Kidney (tissue), 14 donors: Measurements from ENCODE around the gene CCDC24. TPM values are rescaled to one million over a fixed set of nuclear protein-coding genes. Genes with fewer than 3 reads are reported as not detected.

Experiments used
- DNase-seq, 5 donors: peaks; one replicate each; pipeline ENCODE4 v3.0.0-alpha.2; 2013 to 2020
- FAIRE-seq: peaks from 2 replicates; lab custom pipeline; 2012; peaks lifted over from hg19 to GRCh38; lab: Jason Lieb, UNC
- H3K27ac ChIP-seq, 2 donors: one replicate each; pipeline ENCODE4 v1.7.0; 2013; ENCODE audit warnings: low read depth in 2 of 2, low read length in 2 of 2, inconsistent platforms in 1 of 2
- H3K27me3 ChIP-seq: one replicate; pipeline ENCODE4 v1.7.1; 2013; ENCODE audit warnings: low read length, inconsistent platforms; ENCODE audit not compliant: control insufficient read depth, insufficient read depth
- H3K36me3 ChIP-seq, 3 donors: one replicate each; pipeline versions ENCODE4 v1.7.0 to v1.7.1; 2013; ENCODE audit warnings: low read length in 3 of 3, control low read depth in 1 of 3, inconsistent platforms in 1 of 3; ENCODE audit not compliant: insufficient read depth in 3 of 3, control insufficient read depth in 2 of 3
- H3K4me1 ChIP-seq, 3 donors: one replicate each; pipeline versions ENCODE4 v1.7.0 to v1.7.1; 2013; ENCODE audit warnings: low read length in 3 of 3, inconsistent platforms in 1 of 3, low read depth in 1 of 3; ENCODE audit not compliant: control insufficient read depth in 2 of 3, insufficient read depth in 2 of 3
- H3K4me3 ChIP-seq, 3 donors: one replicate each; pipeline versions ENCODE4 v1.7.0 to v1.8.1; 2013; ENCODE audit warnings: low read length in 3 of 3, control low read depth in 1 of 3, inconsistent platforms in 1 of 3
- H3K9ac ChIP-seq, 3 donors: one replicate each; pipeline versions ENCODE4 v1.7.0 to v1.7.1; 2013; ENCODE audit warnings: low read length in 3 of 3, control low read depth in 1 of 3, inconsistent platforms in 1 of 3
- H3K9me3 ChIP-seq, 3 donors: one replicate each; pipeline versions ENCODE4 v1.7.0 to v1.7.1; 2013; ENCODE audit warnings: low read length in 3 of 3, control low read depth in 1 of 3, inconsistent platforms in 1 of 3; ENCODE audit not compliant: control insufficient read depth in 2 of 3, insufficient read depth in 1 of 3
- intact Hi-C: fragments of 100-400 bp; cut with DNase I; formaldehyde crosslinking; loops from one replicate; pipeline ENCODE4 v1.11.1; 2022
- polyA plus RNA-seq: library from polyadenylated mRNA; stranded (reverse); fragments of 350-450 nt; fragmentation: Illumina TruSeq; extraction: RNeasy Lipid Tissue Mini Kit (QIAGEN cat#74804); gene quantifications from one replicate; pipeline ENCODE4 v1.2.3, GENCODE V29; 2014; ENCODE audit warnings: low read depth, low replicate concordance; ENCODE audit not compliant: insufficient read depth
- total RNA-seq: library from RNA; stranded (reverse); fragmentation: NEBNext Ultra II Directional; extraction: Animal tissue kit (Norgen Biotek cat#: 25700); gene quantifications from one replicate; pipeline ENCODE4 v1.2.1, GENCODE V29; 2021
- TF ChIP-seq, protein P1 (sequence below): IDR thresholded peaks from 3 replicates; pipeline ENCODE4 v1.5.1; 2012; ENCODE audit warnings: mild to moderate bottlenecking, moderate library complexity, borderline replicate concordance; ENCODE audit not compliant: insufficient read depth; ENCODE audit errors: extremely low read depth
- donor health status: control.
- donor health status: control.
- donor health status: control.
- donor health status: control.
- donor health status: control.
- donor health status: DM: yes; HTN: yes; CAD: no.
- donor health status: Normal renal cell carcinoma (clear cell type).

The CCDC24 gene
- total and polyA plus RNA-seq, 2 donors from 2014 or later, result 24.3 to 35.6 TPM

- no peak for DNase-seq
- Histone ChIP-seq H3K27me3 (no peaks in the 10 kb centered on the region), H3K36me3 (peaks cover 0 to 12% (median 4%) of the 10 kb centered on the region in 3 donors), H3K4me3 (peak overlapping the region in 1 of 3 donors; percentile 92), H3K9ac (no peak overlapping the region), H3K9me3 (no peaks in the 10 kb centered on the region), H3K27ac (no peak overlapping the region), H3K4me1 (peaks cover 0 to 25% (median 8%) of the 10 kb centered on the region in 3 donors)
- intact Hi-C loops, result no loop called here
- FAIRE-seq, result no peak
- TF ChIP-seq, protein P1, sequence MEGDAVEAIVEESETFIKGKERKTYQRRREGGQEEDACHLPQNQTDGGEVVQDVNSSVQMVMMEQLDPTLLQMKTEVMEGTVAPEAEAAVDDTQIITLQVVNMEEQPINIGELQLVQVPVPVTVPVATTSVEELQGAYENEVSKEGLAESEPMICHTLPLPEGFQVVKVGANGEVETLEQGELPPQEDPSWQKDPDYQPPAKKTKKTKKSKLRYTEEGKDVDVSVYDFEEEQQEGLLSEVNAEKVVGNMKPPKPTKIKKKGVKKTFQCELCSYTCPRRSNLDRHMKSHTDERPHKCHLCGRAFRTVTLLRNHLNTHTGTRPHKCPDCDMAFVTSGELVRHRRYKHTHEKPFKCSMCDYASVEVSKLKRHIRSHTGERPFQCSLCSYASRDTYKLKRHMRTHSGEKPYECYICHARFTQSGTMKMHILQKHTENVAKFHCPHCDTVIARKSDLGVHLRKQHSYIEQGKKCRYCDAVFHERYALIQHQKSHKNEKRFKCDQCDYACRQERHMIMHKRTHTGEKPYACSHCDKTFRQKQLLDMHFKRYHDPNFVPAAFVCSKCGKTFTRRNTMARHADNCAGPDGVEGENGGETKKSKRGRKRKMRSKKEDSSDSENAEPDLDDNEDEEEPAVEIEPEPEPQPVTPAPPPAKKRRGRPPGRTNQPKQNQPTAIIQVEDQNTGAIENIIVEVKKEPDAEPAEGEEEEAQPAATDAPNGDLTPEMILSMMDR, result no peak
These were observed 20.5 kb upstream of the CCDC24 start for GRCh38 chr1:43970911-43971310.

DNA sequence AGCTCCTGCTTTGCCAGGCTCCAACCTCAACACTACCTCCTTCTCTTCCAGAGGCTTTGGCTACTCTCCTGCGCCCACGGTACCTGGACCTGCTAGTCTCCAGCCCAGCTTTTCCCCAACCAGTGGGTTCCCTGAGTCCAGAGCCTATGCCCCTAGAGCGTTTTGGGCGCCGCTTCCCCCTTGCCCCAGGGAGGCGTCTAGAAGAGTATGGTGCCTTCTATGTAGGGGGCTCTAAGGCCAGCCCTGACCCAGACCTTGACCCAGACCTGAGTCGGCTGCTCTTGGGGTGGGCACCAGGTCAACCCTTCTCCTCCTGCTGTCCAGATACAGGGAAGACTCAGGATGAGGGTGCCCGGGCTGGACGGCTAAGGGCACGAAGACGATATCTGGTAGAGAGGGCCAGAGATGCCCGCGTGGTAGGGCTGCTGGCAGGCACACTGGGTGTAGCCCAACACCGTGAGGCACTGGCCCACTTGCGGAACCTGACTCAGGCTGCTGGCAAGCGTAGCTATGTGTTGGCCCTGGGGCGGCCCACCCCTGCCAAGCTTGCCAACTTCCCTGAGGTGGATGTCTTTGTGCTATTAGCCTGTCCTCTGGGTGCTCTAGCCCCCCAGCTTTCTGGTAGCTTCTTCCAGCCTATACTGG is 19.9 kb upstream of the CCDC24 start:
- no peak overlapping the region for H3K9ac ChIP-seq
- no peaks in the 10 kb centered on the region for H3K9me3 ChIP-seq
- no peak overlapping the region for H3K27ac ChIP-seq
- H3K27me3 ChIP-seq, result no peaks in the 10 kb centered on the region
- TF ChIP-seq, protein P1, result no peak
- H3K4me1 ChIP-seq, result peaks cover 0 to 31% (median 8%) of the 10 kb centered on the region in 3 donors
- H3K4me3 ChIP-seq, result no peak overlapping the region
- no peak for DNase-seq
- intact Hi-C loops, result no loop called here
- peaks cover 0 to 12% (median 6%) of the 10 kb centered on the region in 3 donors for H3K36me3 ChIP-seq
- no peak for FAIRE-seq

DNA sequence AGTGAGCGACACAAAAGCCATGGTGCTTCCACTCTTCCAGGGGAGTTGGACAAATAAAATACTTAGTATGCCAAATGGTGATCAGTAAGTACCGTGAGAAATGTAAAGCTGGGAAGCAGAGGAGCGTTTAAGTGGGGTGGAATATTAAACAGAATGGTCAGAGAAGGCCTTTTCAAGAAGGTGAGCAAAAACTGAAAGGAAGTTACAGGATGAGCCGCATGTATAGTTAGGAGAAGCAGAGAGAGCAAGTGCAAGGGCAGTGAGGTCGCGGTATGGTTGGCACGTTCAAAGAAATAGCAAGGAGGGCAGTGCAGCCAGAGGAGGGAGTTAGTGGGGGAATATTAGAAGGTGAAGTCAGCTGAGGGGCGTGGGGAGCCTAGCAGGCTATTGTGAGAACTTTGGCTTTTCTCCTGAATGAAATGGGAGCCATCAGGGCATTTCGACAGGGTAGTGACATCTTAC is 17.4 kb upstream of the CCDC24 start:
- no peaks in the 10 kb centered on the region for H3K27me3 ChIP-seq
- DNase-seq, result no peak

More for the DNA sequence above, 17.4 kb upstream of the CCDC24 start:
- TF ChIP-seq, protein P1, result no peak
- FAIRE-seq, result no peak
- Histone ChIP-seq H3K27ac (peak overlapping the region; percentile 97), H3K36me3 (peaks cover 4 to 26% (median 5%) of the 10 kb centered on the region in 3 donors), H3K9ac (peak overlapping the region; percentile 40 to 85 (median 77)), H3K9me3 (no peaks in the 10 kb centered on the region), H3K4me1 (peaks cover 0 to 44% (median 8%) of the 10 kb centered on the region in 3 donors), H3K4me3 (peak overlapping the region; percentile 64 to 81 (median 73))
- intact Hi-C loops, result no loop called here
